Measurements from ENCODE around the gene KNDC1.

Gene KNDC1

DNA sequence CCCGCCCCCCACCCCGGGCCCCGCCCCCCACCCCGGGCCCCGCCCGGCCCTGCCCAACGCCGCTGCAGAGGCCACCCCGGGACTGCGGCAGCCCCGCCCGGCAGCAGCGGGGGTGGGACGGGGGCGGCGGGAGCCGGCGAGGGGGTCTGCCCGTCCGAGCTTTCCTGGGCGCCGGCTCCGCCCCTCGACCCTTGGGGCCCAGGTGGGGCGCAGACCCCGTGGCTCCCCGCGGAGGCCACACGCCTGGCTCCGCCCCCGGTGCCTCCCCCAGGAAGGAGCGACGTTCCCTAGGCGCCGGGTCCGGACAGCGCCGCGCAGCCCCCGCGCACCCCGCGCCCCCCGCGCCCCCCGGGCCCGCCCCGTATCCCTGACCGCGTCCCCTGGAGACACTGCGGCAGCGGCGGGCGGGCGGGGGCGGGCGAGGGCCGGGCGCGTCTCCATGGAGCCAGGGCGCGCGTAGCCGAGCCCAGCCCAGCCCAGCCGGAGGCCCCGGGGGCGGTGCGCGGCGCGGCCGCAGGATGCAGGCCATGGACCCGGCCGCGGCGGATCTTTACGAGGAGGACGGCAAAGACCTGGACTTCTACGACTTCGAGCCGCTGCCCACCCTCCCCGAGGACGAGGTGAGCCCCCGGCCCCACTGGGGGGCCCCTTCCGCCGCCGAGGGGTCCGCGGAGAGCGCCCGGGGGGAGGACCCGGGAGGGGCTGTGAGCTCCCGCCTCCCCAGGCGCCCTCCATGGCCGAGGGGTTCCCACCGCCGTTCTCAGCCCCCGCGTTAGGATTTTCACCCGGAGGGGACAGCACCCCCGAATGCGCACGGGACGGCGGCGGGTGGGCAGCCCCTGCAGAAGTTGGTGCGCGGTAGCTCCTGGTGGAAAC lies at the start of gene KNDC1:
TSS of gene KNDC1 (plus strand) at position 270 of the 876 bp plus-strand sequence. CDS start at position 519, 249 bp downstream.
- DNase-seq, result peak in 1 of 2 experiments; percentile 12

DNA sequence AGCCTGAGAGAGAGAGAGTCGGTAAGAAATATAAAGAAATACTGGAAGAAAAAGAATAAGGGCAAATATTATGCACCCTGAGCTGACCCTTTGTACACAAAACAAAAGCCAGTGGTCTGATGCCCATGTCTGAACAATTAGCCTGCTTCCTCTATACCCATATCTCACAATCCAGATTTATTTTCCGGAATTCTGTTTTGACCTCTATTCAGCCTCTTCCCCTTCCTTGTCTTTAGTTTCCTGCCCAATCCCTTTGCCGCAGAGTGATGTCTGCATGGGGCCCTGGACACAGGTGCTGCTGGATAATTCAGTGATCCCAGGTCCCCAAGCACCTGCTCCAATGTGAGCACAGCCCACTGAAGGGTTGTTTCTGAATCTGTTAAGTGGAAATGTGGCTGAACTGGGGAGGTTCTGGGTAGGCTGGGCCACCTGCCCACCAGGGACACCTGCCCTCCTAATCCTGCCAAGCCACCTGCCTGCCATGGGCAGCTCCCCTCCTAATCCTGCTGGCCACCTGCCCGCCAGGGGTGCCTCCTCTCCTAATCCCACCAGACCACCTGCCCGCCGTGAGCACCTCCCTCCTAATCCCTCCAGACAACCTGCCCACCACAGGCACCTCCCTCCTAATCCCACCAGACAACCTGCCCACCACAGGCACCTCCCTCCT lies 49.3 kb upstream of the KNDC1 start:
- DNase-seq, result no peak

DNA sequence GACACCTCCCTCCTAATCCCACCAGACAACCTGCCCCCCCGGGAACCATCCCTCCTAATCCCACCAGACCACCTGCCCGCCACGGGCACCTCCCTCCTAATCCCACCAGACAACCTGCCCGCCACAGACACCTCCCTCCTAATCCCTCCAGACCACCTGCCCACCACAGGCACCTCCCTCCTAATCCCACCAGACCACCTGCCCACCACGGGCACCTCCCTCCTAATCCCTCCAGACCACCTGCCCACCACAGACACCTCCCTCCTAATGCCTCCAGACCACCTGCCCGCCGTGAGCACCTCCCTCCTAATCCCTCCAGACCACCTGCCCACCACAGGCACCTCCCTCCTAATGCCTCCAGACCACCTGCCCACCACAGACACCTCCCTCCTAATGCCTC lies 48.4 kb upstream of the KNDC1 start:
- DNase-seq, result peak; percentile 1 to 8

GRCh38 chr10:133113146-133113830 lies 46.7 kb upstream of the KNDC1 start:
- DNase-seq, result no peak

- no peak for DNase-seq
Observed at GRCh38 chr10:133113847-133114246, 46.2 kb upstream of the KNDC1 start.

GRCh38 chr10:133114251-133114650 lies 45.8 kb upstream of the KNDC1 start:
- DNase-seq, result no peak

DNA sequence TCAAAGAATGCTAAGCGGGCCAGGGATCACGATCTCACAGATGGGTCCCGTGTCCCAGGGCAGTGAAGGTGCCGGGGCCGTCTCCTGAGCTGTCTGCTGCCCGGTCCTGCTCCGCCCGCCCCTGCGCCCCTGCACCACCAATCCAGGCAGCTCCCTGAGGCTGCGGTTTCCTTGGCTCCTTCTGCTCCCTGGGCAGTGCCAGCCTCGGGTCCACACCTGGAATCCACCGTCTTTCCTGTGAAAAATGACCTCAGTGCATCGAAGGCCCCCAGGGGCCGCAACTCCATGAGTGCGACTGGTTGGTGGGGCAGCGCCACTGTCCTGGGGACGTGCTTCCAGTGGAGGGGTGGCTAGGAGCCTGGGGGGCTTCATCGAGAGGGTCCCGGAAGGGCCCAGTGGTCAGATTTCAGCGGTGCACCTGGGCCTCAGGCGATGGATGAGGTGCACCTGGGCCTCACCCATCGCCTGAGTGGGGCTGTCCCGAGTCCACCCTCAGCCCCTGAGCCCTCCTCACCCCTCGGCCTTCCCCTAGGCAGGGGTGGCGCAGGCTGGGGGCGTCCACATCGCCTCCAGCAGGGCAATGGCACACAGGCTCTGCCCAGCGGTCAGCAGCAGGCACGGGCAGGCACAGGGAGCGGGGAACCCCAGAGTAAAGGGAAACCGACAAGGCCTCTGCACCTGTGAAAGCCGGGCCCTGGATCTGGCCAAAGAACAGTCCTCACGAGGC lies 45.1 kb upstream of the KNDC1 start:
- DNase-seq, result no peak

GRCh38 chr10:133115453-133115842 lies 44.6 kb upstream of the KNDC1 start:
- no peak for DNase-seq

DNA sequence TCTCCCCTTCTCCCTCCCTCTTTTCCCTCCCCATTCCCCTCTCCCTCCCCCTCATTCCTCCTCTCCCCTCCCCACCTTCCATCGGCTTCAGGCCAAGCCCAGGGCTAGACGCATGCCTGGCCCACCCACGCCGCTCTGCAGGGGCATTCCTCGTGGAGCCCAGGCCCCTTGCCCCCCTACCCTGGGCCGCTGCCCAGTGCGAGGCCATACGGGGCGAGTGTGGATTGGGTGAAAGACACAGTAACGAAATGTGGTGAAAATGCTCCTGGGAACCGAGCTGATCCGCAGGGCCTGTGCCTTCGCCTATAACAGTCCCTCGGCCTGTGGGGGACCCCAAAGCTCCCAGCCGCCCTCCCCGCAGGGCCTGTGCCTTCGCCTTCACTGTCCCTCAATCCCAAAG lies 44.0 kb upstream of the KNDC1 start:
- no peak for DNase-seq

DNA sequence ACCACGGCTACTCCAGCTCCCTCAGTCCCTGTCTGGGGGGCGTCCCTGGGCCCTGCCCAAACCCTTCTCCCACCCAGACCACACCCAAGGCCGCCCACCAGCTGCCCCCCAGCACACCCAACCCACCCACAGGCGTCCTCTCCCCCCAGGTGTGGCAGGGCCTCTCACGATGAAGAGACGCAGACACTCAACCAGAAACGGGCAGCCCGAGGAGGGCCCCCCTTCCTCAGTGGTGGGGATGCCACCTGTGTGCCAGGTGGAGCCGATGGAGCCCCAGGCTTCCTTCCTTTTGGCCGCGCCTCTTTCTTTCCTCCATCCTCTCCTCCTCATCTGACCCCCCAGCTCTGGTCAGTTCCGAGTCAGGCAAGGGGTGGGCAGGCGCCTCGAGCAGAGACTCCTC lies 43.6 kb upstream of the KNDC1 start:
- no peak for DNase-seq

DNA sequence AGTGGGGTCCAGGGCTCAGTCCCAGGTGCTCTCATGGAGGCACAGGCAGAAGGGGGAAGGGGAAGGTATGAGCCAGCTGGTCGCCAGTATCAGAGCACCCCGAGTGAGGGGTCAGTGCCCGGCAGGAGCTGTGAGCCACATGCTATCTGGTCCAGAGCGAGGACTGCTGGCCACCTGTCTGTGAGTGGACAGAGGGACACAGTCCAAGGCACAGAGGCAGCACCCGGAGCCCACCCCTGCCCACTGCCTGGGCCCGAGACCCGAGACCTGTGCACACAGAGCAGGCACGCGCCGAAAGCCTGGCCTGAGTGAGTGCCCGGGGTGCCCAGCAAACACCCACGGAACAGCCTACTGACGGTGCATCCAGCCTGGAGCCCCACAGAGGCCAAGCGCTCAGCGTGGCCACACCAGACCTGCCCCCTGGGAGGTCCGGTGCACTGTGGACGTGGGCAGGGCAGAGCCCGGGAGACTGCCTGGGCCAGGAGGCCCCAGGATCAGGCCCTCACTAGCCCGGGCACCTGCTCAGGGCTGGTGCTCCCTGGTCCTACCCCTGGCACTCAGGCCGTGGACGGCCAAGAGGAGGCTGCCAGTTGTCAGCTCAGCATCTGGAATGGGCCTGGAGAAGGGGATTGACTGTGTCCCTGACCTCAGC lies 42.9 kb upstream of the KNDC1 start:
- DNase-seq, result no peak

- no peak for DNase-seq
Observed at GRCh38 chr10:133117688-133118071, 42.3 kb upstream of the KNDC1 start.

- no peak for DNase-seq
Observed at GRCh38 chr10:133121479-133121878, 38.5 kb upstream of the KNDC1 start.

DNA sequence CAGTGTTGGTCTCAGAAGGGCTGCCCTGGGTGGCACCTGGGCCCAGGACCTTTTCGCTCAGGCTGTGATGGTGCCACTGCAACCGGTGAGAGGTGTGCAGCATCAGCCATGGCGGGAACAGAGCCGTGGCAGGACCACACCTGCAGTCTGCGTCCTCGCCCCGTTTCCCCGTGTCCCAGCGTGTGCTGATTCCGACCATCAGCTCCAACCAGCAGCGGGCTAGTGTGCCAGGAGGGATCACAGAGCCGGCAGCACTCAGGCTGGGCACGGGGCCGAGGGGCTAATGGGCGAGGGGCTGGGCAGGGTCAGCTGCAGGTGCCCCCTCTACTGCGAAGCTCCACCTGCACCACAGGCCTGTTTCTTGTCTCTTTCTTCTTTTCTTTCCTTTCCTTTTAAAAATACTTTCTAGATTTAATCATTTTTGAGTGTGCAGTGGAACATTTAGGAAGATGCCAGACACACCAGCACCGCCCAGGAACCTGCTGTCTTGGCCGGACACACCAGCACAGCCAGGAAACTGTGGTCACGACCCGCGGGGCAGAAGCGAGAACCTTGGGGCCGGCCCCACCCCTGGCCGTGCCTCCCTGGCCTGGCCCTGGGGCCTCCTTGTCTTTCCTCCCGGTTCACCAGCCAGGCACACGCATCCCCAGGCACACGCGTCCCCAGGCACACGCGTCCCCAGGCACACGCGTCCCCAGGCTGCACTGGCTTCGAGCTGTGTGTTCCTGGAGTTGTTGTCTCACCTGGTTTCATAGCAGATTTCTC lies 37.7 kb upstream of the KNDC1 start:
- DNase-seq, result no peak

DNA sequence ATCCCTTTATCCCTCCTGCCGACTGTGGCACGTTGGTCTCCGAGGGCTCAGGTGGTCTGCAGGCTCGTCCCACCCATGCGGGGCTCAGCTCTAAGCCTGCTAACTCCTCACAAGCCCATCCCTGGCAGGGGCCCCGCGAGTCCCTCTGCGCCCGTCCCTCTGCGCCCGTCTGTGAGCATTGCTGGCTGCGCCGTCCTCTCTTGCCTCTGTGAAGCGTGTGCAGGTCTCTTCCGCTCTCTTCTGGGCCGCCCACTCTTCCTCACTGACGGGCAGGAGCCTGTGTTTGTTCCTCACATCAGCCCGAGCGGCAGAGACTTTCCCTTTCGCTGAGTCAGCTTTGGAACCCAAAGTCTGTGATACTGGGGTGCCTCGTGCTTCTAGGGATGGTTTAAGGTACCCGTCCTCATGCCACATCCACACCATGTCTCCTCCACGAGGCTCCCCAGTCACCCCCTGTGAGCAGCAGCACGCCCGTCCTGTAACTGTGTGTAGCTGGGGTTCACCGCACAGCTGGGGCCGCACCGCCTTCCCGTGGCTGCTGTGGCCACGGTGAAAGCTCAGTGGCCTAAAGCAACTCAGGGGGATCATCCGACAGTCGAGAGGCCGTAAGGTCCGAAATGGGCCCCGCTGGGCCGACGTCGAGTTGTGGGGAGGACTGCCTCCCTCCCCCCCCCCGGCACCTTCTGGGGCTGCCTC lies 36.8 kb upstream of the KNDC1 start:
- no peak for DNase-seq

DNA sequence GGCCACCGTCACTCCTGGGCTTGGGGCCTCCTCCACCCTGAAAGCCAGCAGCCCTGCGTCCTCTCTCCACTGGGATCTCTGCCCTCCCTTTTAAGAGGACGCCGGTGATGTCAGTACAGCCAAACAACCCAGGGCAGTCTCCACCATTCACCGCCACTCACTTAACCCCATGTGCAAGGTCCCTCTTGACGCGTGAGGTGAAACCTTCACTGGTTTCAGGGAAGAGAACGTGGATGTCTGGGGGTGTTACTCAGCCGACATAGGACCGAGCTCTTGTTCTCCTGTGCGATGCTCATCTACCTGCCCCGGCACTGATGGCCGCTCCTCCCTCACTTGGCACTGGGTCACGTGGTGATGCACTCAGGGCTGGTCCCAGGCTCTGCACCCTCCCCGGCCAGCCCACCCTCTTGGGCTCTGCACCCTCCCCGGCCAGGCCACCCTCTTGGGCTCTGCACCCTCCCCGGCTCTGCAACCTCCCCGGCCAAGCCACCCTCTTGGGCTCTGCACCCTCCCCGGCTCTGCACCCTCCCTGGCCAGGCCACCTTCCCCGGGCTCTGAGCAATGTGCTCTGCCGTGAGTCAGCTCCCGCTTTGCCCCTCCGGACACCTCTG lies 36.2 kb upstream of the KNDC1 start:
- no peak for DNase-seq

GRCh38 chr10:133124357-133125211 lies 35.4 kb upstream of the KNDC1 start:
- no peak for DNase-seq

GRCh38 chr10:133125901-133126300 lies 34.1 kb upstream of the KNDC1 start:
- DNase-seq, result no peak

GRCh38 chr10:133126431-133127290 lies 33.4 kb upstream of the KNDC1 start:
- no peak for DNase-seq

Measured in NCI-H187 (cell line).